ENCODE data around the gene ABCA4.
"Not testable (repeated sequence)": the region's sequence is repeated elsewhere in the genome, so short reads cannot be mapped to it uniquely, and the experiment has no call there.

Gene ABCA4

GRCh38 chr1:94120991-94121390 lies at the start of gene ABCA4:
TSS of gene ABCA4 (minus strand) at chr1:94121148. CDS start at chr1:94121045, 103 bp downstream.
- no peak for DNase-seq

GRCh38 chr1:94169126-94169525 lies 48.2 kb upstream of the ABCA4 start:
- no peak for DNase-seq

- DNase-seq, result no peak
These were observed 44.9 kb upstream of the ABCA4 start for GRCh38 chr1:94165843-94166242.

GRCh38 chr1:94164885-94165284 lies 43.9 kb upstream of the ABCA4 start:
- DNase-seq, result not testable (repeated sequence)

- DNase-seq, result not testable (repeated sequence)
These were observed 43.2 kb upstream of the ABCA4 start for GRCh38 chr1:94164121-94164520.

GRCh38 chr1:94163249-94163648 lies 42.3 kb upstream of the ABCA4 start:
- not testable (repeated sequence) for DNase-seq

- DNase-seq, result no peak
These were observed 39.9 kb upstream of the ABCA4 start for GRCh38 chr1:94160811-94161210.

- no peak for DNase-seq
These were observed 35.2 kb upstream of the ABCA4 start for GRCh38 chr1:94156096-94156625.

- DNase-seq, result no peak
These were observed 34.0 kb upstream of the ABCA4 start for GRCh38 chr1:94154989-94155388.

DNA sequence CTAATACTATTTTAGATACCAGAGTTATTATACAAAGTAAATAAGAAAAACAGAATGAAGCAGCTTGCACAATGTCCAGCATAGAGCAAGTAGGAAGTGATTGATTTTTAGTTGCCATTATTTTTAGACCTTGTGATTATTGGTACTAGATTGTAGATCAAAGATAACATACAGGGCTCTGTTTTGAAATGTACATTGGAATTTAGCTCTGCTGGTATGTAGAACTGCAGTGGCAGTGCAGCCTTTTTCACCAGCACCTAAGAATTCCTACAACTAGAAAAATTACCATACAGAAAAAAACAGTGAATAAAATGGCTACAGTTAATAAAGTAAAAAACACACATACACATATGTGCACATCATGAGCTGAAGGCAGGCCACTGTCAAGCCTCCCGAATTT lies 32.2 kb upstream of the ABCA4 start:
- no peak for DNase-seq

DNA sequence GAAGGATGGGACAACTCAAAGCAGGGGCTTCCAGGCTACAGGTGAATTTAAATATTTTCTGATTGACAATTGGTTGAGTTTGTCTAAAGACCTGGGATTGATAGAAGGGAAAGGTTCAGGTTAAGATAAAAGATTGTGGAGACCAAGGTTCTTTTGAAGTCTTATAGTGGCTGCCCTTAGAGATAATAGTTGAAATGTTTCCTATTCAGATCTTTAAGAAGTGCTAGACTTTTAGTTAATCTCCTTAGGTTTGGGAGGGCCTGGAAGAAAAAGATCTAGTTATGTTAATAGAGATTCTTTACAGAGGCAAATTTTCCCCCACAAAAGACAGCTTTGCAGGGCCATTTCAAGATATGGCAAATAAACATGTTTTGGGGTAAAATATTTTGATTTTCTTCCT lies 28.2 kb upstream of the ABCA4 start:
- not testable (repeated sequence) for DNase-seq

DNA sequence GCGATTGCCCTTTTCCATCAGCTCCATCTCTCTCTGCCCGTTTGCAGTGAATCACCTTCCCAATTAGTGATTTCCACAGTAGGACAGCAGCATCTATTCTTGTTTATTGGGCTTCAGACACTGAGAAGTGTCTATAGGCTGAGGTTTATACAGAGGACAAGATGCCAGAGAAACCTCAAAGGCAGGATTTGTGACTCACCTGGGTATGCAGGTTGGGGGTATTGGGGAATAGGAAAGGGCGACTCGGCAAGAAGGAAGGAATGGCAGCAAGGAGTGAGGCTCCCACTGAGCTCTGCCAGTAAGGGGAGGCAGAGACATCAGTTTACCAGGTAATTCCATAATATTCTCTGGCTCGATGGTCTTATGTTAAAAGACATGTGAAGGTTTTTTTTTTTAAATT lies 25.3 kb upstream of the ABCA4 start:
- DNase-seq, result no peak

GRCh38 chr1:94144836-94145235 lies 23.9 kb upstream of the ABCA4 start:
- DNase-seq, result no peak

- no peak for DNase-seq
These were observed 22.8 kb upstream of the ABCA4 start for GRCh38 chr1:94143809-94144176.

- DNase-seq, result no peak
These were observed 22.3 kb upstream of the ABCA4 start for GRCh38 chr1:94143173-94143808.

- DNase-seq, result no peak
These were observed 21.6 kb upstream of the ABCA4 start for GRCh38 chr1:94142583-94142982.

GRCh38 chr1:94142022-94142421 lies 21.1 kb upstream of the ABCA4 start:
- no peak for DNase-seq

- no peak for DNase-seq
These were observed 11.2 kb upstream of the ABCA4 start for GRCh38 chr1:94132111-94132510.

- no peak for DNase-seq
These were observed 10.1 kb upstream of the ABCA4 start for GRCh38 chr1:94130851-94131595.

DNA sequence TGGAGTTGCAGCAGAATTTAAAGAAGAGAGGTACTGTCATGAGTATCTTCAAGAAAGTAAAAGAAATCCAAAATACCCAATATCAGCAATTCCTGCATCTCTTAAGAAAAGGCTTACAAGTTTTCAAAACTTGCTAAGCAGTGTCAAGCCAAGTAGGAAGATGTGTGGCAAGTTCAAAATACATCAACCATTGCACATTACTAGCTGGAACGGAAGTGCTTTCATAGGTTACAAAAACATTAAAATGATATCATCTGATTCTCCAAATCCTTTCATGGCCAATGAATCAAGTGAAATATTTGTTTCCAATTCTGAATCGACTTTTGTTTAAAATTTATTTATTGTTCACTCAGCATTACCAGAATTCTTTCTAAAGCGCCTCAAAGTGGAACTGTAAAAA lies 5.7 kb upstream of the ABCA4 start:
- no peak for DNase-seq

DNA sequence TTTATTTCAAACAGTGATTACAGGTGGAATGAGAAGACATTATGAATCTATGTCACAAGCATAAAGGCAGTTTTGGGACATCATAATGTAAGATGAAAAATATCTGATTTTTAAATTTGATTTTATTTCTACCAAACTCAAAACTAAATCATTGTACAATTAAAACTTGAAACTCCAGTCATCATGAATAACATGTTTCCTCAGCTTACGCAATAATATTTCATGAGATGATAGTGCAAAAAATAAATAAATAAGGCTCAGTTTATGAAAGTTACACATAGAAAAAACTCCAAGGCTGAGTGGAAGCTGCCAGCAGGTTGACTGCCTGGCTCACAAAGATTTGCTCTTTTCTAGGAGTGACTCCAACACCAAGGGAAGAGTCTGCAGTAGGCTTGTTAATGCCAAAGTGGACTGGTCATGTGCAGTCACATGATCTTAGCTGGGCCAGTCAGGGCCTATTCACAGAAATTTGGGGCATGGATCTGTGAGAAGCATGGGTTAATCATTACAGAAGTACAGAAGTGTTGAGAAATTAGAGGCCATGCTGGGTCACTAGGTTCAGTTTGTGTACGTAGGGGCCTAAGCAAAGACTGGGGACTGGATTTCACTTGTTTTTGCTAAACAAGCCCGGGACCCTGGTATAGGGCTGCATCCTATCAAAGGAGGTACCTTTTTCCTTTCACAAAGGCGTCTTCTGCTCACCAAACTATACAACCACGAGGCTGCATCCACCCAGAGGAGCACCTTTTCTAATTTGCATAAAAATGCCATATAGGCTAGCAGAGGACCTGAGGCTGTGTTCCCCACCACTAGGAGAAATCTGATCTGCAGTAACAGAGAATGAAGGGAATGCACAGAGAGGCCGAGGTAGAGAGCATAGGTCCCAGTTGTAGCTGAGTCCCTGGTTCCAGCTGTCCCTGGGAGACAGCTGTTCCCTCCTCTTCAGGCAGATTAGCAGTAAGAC lies 4.9 kb upstream of the ABCA4 start:
- no peak for DNase-seq

DNA sequence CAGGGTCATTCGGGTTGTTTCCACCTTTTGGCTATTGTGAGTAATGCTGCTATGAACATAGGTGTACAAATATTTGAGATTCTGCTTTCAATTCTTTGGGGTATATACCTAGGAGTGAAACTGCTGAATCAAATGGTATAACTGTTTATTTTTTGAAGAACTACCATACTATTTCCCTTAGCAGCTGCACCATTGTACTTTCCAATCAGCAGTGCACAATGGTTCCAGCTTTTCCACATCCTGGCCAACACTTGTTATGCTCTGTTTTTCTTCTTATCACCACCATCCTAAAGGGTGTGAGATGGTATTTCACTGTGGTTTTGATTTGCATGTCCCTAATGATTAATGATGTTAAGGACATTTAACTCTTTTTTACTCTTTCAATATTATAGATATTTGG lies 3.6 kb upstream of the ABCA4 start:
- no peak for DNase-seq

Measured in NCI-H187 treated with DMSO at 0.1 percent for 48 hours (cell line).